ENCODE measurements around the gene CCNK.

CCNK gene

GRCh38 chr14:99541211-99541610 is 60.0 kb downstream of the CCNK start:
- no peaks in the 10 kb centered on the region for H3K27me3 ChIP-seq (ENCODE audit: insufficient read depth, low read depth, severe bottlenecking)
- DNase-seq = no peak
- 0 out of 2 replicates have a peak, but pooled peaks cover 2% of the 10 kb centered on the region for H3K36me3 ChIP-seq
- no peaks in the 10 kb centered on the region for H3K9me3 ChIP-seq (ENCODE audit: severe bottlenecking)
- H3K4me3 ChIP-seq (ENCODE audit: low read depth, low read length) = no peak overlapping the region
- peak overlapping the region; percentile 92 for H3K27ac ChIP-seq
- no peak for TF ChIP-seq CTCF (IDR thresholded peaks at IDR 0.05; ENCODE audit: low read depth, low read length)

- DNase-seq = peak; percentile 76
- no peak for TF ChIP-seq CTCF (IDR thresholded peaks at IDR 0.05; ENCODE audit: low read depth, low read length)
- Histone ChIP-seq H3K27me3 (ENCODE audit: insufficient read depth, low read depth, severe bottlenecking) (no peaks in the 10 kb centered on the region), H3K4me3 (ENCODE audit: low read depth, low read length) (no peak overlapping the region), H3K36me3 (0 out of 2 replicates have a peak, but pooled peaks cover 2% of the 10 kb centered on the region), H3K27ac (peak overlapping the region; percentile 92), H3K9me3 (ENCODE audit: severe bottlenecking) (no peaks in the 10 kb centered on the region)
Observed at GRCh38 chr14:99541677-99542470, 60.7 kb downstream of the CCNK start.

GRCh38 chr14:99542566-99542965 is 61.4 kb downstream of the CCNK start:
- Histone ChIP-seq H3K27me3 (ENCODE audit: insufficient read depth, low read depth, severe bottlenecking) (no peaks in the 10 kb centered on the region), H3K27ac (peak overlapping the region; percentile 92), H3K36me3 (0 out of 2 replicates have a peak, but pooled peaks cover 2% of the 10 kb centered on the region), H3K9me3 (ENCODE audit: severe bottlenecking) (no peaks in the 10 kb centered on the region), H3K4me3 (ENCODE audit: low read depth, low read length) (no peak overlapping the region)
- DNase-seq = no peak
- TF ChIP-seq CTCF (IDR thresholded peaks at IDR 0.05; ENCODE audit: low read depth, low read length) = no peak

GRCh38 chr14:99543370-99543769 is 62.2 kb downstream of the CCNK start:
- DNase-seq = no peak
- H3K36me3 ChIP-seq = 0 out of 2 replicates have a peak, but pooled peaks cover 2% of the 10 kb centered on the region
- H3K27ac ChIP-seq = no peak overlapping the region
- H3K4me3 ChIP-seq (ENCODE audit: low read depth, low read length) = no peak overlapping the region
- H3K9me3 ChIP-seq (ENCODE audit: severe bottlenecking) = no peaks in the 10 kb centered on the region
- TF ChIP-seq CTCF (IDR thresholded peaks at IDR 0.05; ENCODE audit: low read depth, low read length) = no peak
- no peaks in the 10 kb centered on the region for H3K27me3 ChIP-seq (ENCODE audit: insufficient read depth, low read depth, severe bottlenecking)

- Histone ChIP-seq H3K4me3 (ENCODE audit: low read depth, low read length) (no peak overlapping the region), H3K9me3 (ENCODE audit: severe bottlenecking) (no peaks in the 10 kb centered on the region), H3K27me3 (ENCODE audit: insufficient read depth, low read depth, severe bottlenecking) (no peaks in the 10 kb centered on the region), H3K27ac (no peak overlapping the region), H3K36me3 (0 out of 2 replicates have a peak, but pooled peaks cover 2% of the 10 kb centered on the region)
- TF ChIP-seq CTCF (IDR thresholded peaks at IDR 0.05; ENCODE audit: low read depth, low read length) = no peak
- no peak for DNase-seq
Observed at GRCh38 chr14:99543985-99544384, 62.8 kb downstream of the CCNK start.

Measured in WERI-Rb-1 (cell line).